CD14-positive monocyte (primary cell): Measurements from ENCODE around the gene CNTFR. TPM values are rescaled to one million over a fixed set of nuclear protein-coding genes. Genes with fewer than 3 reads are reported as not detected.
A peak's percentile ranks its signal among the peaks of the same experiment; 100 is the strongest.

ENCODE experiments used
- DNase-seq, 3 donors: peaks; one replicate each; pipeline ENCODE4 v3.0.0-alpha.2; 2011 to 2022
- H2AFZ ChIP-seq: 2 replicates; pipeline ENCODE4 v1.6.0; 2012; ENCODE audit warnings: mild to moderate bottlenecking, low read depth, low read length, inconsistent platforms; ENCODE audit not compliant: insufficient read depth, poor library complexity, severe bottlenecking
- H3K27ac ChIP-seq, 2 donors: 1 replicate in 1 of 2; 2 replicates in 1 of 2; pipeline ENCODE4 v1.5.1; 2012 to 2013; ENCODE audit warnings: low read length in 2 of 2, control low read depth in 1 of 2, inconsistent platforms in 1 of 2, low read depth in 1 of 2, mild to moderate bottlenecking in 1 of 2
- H3K27me3 ChIP-seq, 2 donors: one replicate each; pipeline versions ENCODE4 v1.6.0 to v1.6.1; 2011 to 2013; ENCODE audit warnings: low read length in 2 of 2; ENCODE audit not compliant: control insufficient read depth in 2 of 2, insufficient read depth in 2 of 2
- H3K36me3 ChIP-seq, 2 donors: replicated peaks in 1 of 2; 1 replicate in 1 of 2; 2 replicates in 1 of 2; pipeline versions ENCODE4 v1.5.1 to v1.6.1; 2012 to 2013; ENCODE audit warnings: low read length in 2 of 2, control low read depth in 1 of 2, inconsistent platforms in 1 of 2, mild to moderate bottlenecking in 1 of 2; ENCODE audit not compliant: insufficient read depth in 2 of 2, control insufficient read depth in 1 of 2
- H3K4me1 ChIP-seq, 2 donors: 1 replicate in 1 of 2; 2 replicates in 1 of 2; pipeline versions ENCODE4 v1.5.1 to v1.6.1; 2012 to 2013; ENCODE audit warnings: low read length in 2 of 2, control low read depth in 1 of 2, inconsistent platforms in 1 of 2, mild to moderate bottlenecking in 1 of 2, moderate library complexity in 1 of 2; ENCODE audit not compliant: insufficient read depth in 2 of 2, control insufficient read depth in 1 of 2
- H3K4me2 ChIP-seq: replicated peaks from 2 replicates; pipeline ENCODE3; 2012; ENCODE audit warnings: low read length, moderate library complexity, mild to moderate bottlenecking; ENCODE audit not compliant: poor library complexity, severe bottlenecking; ENCODE audit errors: extremely low read depth
- H3K4me3 ChIP-seq, 3 experiments: fragments of 200-600 bp in 1 of 3; sonication (generic) in 1 of 3; replicated peaks in 1 of 3; 1 replicate in 2 of 3; 2 replicates in 1 of 3; pipeline ENCODE4 v1.5.1; 2011 to 2013; ENCODE audit warnings: low read length in 3 of 3, mild to moderate bottlenecking in 3 of 3, control low read depth in 2 of 3, low read depth in 2 of 3, inconsistent platforms in 1 of 3, moderate library complexity in 1 of 3
- H3K79me2 ChIP-seq: 2 replicates; pipeline ENCODE4 v1.6.0; 2012; ENCODE audit warnings: mild to moderate bottlenecking, control low read depth, inconsistent platforms, low read length, moderate library complexity; ENCODE audit not compliant: insufficient read depth
- H3K9ac ChIP-seq: 2 replicates; pipeline ENCODE4 v1.6.0; 2017; ENCODE audit warnings: low read length, mild to moderate bottlenecking; ENCODE audit not compliant: insufficient read depth, poor library complexity, severe bottlenecking
- H3K9me3 ChIP-seq, 2 donors: replicated peaks in 1 of 2; 1 replicate in 1 of 2; 2 replicates in 1 of 2; pipeline versions ENCODE4 v1.5.1 to v1.6.1; 2012 to 2013; ENCODE audit warnings: low read length in 2 of 2, control low read depth in 1 of 2; ENCODE audit not compliant: control insufficient read depth in 1 of 2, insufficient read depth in 1 of 2
- H4K20me1 ChIP-seq: 2 replicates; pipeline ENCODE4 v1.6.0; 2012; ENCODE audit warnings: mild to moderate bottlenecking, low read length, control low read depth, moderate library complexity; ENCODE audit not compliant: insufficient read depth
- H3K27ac Mint-ChIP-seq, 7 donors: one replicate each; pipeline ENCODE4 v1.8.0; 2020; ENCODE audit warnings: mild to moderate bottlenecking in 7 of 7, mixed read lengths in 7 of 7, moderate library complexity in 6 of 7, inconsistent platforms in 2 of 7
- H3K27me3 Mint-ChIP-seq, 3 donors: one replicate each; pipeline ENCODE4 v1.8.0; 2021 to 2022; ENCODE audit warnings: low read depth in 3 of 3, mild to moderate bottlenecking in 3 of 3, mixed read lengths in 3 of 3, moderate library complexity in 3 of 3, inconsistent platforms in 1 of 3
- H3K36me3 Mint-ChIP-seq, 2 donors: one replicate each; pipeline ENCODE4 v1.8.0; 2020; ENCODE audit warnings: mixed read lengths in 2 of 2, inconsistent platforms in 1 of 2, mild to moderate bottlenecking in 1 of 2
- H3K4me1 Mint-ChIP-seq: one replicate; pipeline ENCODE4 v1.8.0; 2020; ENCODE audit warnings: mild to moderate bottlenecking, mixed read lengths
- H3K4me3 Mint-ChIP-seq, 2 donors: one replicate each; pipeline ENCODE4 v1.8.0; 2020; ENCODE audit warnings: mild to moderate bottlenecking in 2 of 2, mixed read lengths in 2 of 2, moderate library complexity in 1 of 2
- H3K9me3 Mint-ChIP-seq, 7 donors: one replicate each; pipeline ENCODE4 v1.8.0; 2020 to 2022; ENCODE audit warnings: mixed read lengths in 7 of 7, mild to moderate bottlenecking in 6 of 7, moderate library complexity in 6 of 7, inconsistent platforms in 2 of 7
- CTCF ChIP-seq: fragments of 200-600 bp; IDR thresholded peaks from one replicate; pipeline ENCODE4 v1.8.0; 2022; ENCODE audit warnings: antibody characterized with exemption, mild to moderate bottlenecking
- WGBS: methylation state at CpG from one replicate; pipeline ENCODE4 v1.1.5; 2013; ENCODE audit warnings: missing lambda C conversion rate; ENCODE audit not compliant: insufficient coverage; 5-methylcytosine and 5-hydroxymethylcytosine counted together
- intact Hi-C, 2 donors: fragments of 100-400 bp; cut with micrococcal nuclease; formaldehyde crosslinking; loops; one replicate each; pipeline versions ENCODE4 v1.15.0 to v1.15.1; 2023
- polyA plus RNA-seq, 3 donors: library from polyadenylated mRNA; depleted of rRNA in 1 of 3; unstranded in 2 of 3; stranded (reverse) in 1 of 3; fragments of 300-500 nt in 2 of 3; fragments of >200 nt in 1 of 3; fragmentation: Illumina TruSeq in 2 of 3; gene quantifications; 1 replicate in 2 of 3; 2 replicates in 1 of 3; pipeline ENCODE4 v1.2.3, GENCODE V29; 2012 to 2021

Gene CNTFR
- polyA plus RNA-seq, 3 donors: not detected

GRCh38 chr9:34634551-34635248 lies 45.2 kb upstream of the CNTFR start:
- Mint-ChIP-seq H3K27me3 (peaks cover 22 to 33% (median 32%) of the 10 kb centered on the region in 3 donors), H3K9me3 (peaks cover 0 to 9% (median 0%) of the 10 kb centered on the region in 7 donors), H3K27ac (no peak overlapping the region), H3K4me1 (peaks cover 28% of the 10 kb centered on the region), H3K36me3 (peaks cover 10 to 14% of the 10 kb centered on the region in 2 donors), H3K4me3 (no peak overlapping the region)
- DNase-seq: no peak
- Histone ChIP-seq H3K27ac (no peak overlapping the region), H3K27me3 (peaks cover 13 to 28% of the 10 kb centered on the region in 2 donors), H3K4me3 (no peak overlapping the region), H3K9me3 (peaks cover 0 to 1% of the 10 kb centered on the region in 2 donors), H3K36me3 (peaks cover 0 to 13% of the 10 kb centered on the region in 2 donors), H3K79me2 (peaks cover 15% of the 10 kb centered on the region), H3K9ac (no peak overlapping the region), H3K4me2 (no peak overlapping the region), H4K20me1 (no peaks in the 10 kb centered on the region), H2AFZ (no peak overlapping the region), H3K4me1 (peaks cover 21 to 27% of the 10 kb centered on the region in 2 donors)
- intact Hi-C loops: loop anchor here (1.0 to 5.0 kb wide), 2 partner anchors 22 to 32 kb away; partner anchors contain the start of gene RPP25L (in 1 of the 2)
- WGBS: 83% methylated on average over 1 of the region's 3 CpGs
- no peak for TF ChIP-seq CTCF

- H3K9me3 ChIP-seq: peaks cover 0 to 8% of the 10 kb centered on the region in 2 donors
- Mint-ChIP-seq H3K36me3 (peaks cover 10 to 17% of the 10 kb centered on the region in 2 donors), H3K9me3 (peaks cover 0 to 10% (median 0%) of the 10 kb centered on the region in 7 donors), H3K4me3 (peak overlapping the region in 1 of 2 donors; percentile 48), H3K27me3 (peaks cover 29 to 40% (median 39%) of the 10 kb centered on the region in 3 donors), H3K27ac (no peak overlapping the region), H3K4me1 (peaks cover 34% of the 10 kb centered on the region)
- peaks cover 15% of the 10 kb centered on the region for H3K79me2 ChIP-seq
- WGBS: 0% methylated on average over 1 of the region's 3 CpGs
- H3K9ac ChIP-seq: no peak overlapping the region
- H3K27ac ChIP-seq: no peak overlapping the region
- no peak overlapping the region for H3K4me2 ChIP-seq
- peaks cover 0 to 13% of the 10 kb centered on the region in 2 donors for H3K36me3 ChIP-seq
- peaks cover 19 to 35% of the 10 kb centered on the region in 2 donors for H3K27me3 ChIP-seq
- H4K20me1 ChIP-seq: no peaks in the 10 kb centered on the region
- H3K4me1 ChIP-seq: peaks cover 21 to 30% of the 10 kb centered on the region in 2 donors
- intact Hi-C loops: loop anchor here in 1 of 2 donors (1.0 kb wide), 1 partner anchor 22 kb away; the partner anchor contains the start of gene RPP25L
- TF ChIP-seq CTCF: peak; percentile 90
- peak; percentile 57 to 70 (median 67) for DNase-seq
- H3K4me3 ChIP-seq: no peak overlapping the region
- H2AFZ ChIP-seq: no peak overlapping the region
Observed at GRCh38 chr9:34633851-34634550, 44.5 kb upstream of the CNTFR start.
